H9 (cell line): ENCODE measurements around the gene TP53BP2. TPM values are rescaled to one million over a fixed set of nuclear protein-coding genes. Genes with fewer than 3 reads are reported as not detected.

Experiments
- DNase-seq: peaks from one replicate; pipeline ENCODE4 v3.0.0-alpha.2; 2017
- H2AFZ ChIP-seq: one replicate; pipeline ENCODE4 v1.6.1; 2013; ENCODE audit warnings: mild to moderate bottlenecking, low read length, control low read depth, moderate library complexity
- H2AK5ac ChIP-seq: 2 replicates; pipeline ENCODE4 v1.6.1; 2013; ENCODE audit warnings: low read length, control low read depth, mixed read lengths; ENCODE audit not compliant: insufficient read length
- H2BK120ac ChIP-seq: one replicate; pipeline ENCODE4 v1.6.1; 2013; ENCODE audit warnings: low read depth, mild to moderate bottlenecking, low read length, control low read depth, inconsistent platforms; ENCODE audit not compliant: poor library complexity, severe bottlenecking
- H2BK12ac ChIP-seq: 2 replicates; pipeline ENCODE4 v1.6.1; 2013; ENCODE audit warnings: low read length, control low read depth, mixed read lengths, low read depth; ENCODE audit not compliant: insufficient read length
- H2BK15ac ChIP-seq: 2 replicates; pipeline ENCODE4 v1.6.1; 2013; ENCODE audit warnings: low read depth, low read length, control low read depth
- H2BK20ac ChIP-seq: one replicate; pipeline ENCODE4 v1.6.1; 2013; ENCODE audit warnings: low read depth, mild to moderate bottlenecking, low read length, control low read depth, inconsistent platforms; ENCODE audit not compliant: poor library complexity, severe bottlenecking
- H2BK5ac ChIP-seq: 2 replicates; pipeline ENCODE4 v1.6.1; 2013; ENCODE audit warnings: low read length, control low read depth, mixed read lengths; ENCODE audit not compliant: insufficient read length
- H3K14ac ChIP-seq: 2 replicates; pipeline ENCODE4 v1.6.1; 2013; ENCODE audit warnings: low read length, control low read depth; ENCODE audit not compliant: insufficient read depth
- H3K18ac ChIP-seq: 2 replicates; pipeline ENCODE4 v1.6.1; 2013; ENCODE audit warnings: low read depth, mild to moderate bottlenecking, mixed read lengths, low read length, control low read depth; ENCODE audit not compliant: insufficient read length
- H3K23ac ChIP-seq: 2 replicates; pipeline ENCODE4 v1.6.1; 2013; ENCODE audit warnings: low read length, control low read depth, mixed read lengths, low read depth; ENCODE audit not compliant: insufficient read length
- H3K23me2 ChIP-seq: 2 replicates; pipeline ENCODE4 v1.6.1; 2013; ENCODE audit warnings: low read depth, mild to moderate bottlenecking, mixed read lengths, low read length, control low read depth; ENCODE audit not compliant: insufficient read length, poor library complexity, severe bottlenecking
- H3K27ac ChIP-seq: 2 replicates; pipeline ENCODE4 v1.5.1; 2013; ENCODE audit warnings: low read length, control low read depth, mixed read lengths, low read depth; ENCODE audit not compliant: insufficient read length
- H3K27me3 ChIP-seq: 2 replicates; pipeline ENCODE4 v1.6.1; 2013; ENCODE audit warnings: low read length, control low read depth, inconsistent platforms; ENCODE audit not compliant: insufficient read depth
- H3K4ac ChIP-seq: 2 replicates; pipeline ENCODE4 v1.6.1; 2013; ENCODE audit warnings: low read depth, mild to moderate bottlenecking, control low read depth, inconsistent platforms, low read length, moderate library complexity
- H3K4me1 ChIP-seq: 2 replicates; pipeline ENCODE4 v1.6.1; 2013; ENCODE audit warnings: low read length, control low read depth, inconsistent platforms; ENCODE audit not compliant: insufficient read depth
- H3K4me2 ChIP-seq: 2 replicates; pipeline ENCODE4 v1.6.1; 2013; ENCODE audit warnings: low read length, control low read depth, mixed read lengths; ENCODE audit not compliant: insufficient read length, insufficient read depth
- H3K56ac ChIP-seq: 2 replicates; pipeline ENCODE4 v1.6.1; 2013; ENCODE audit warnings: low read depth, mild to moderate bottlenecking, mixed read lengths, low read length, control low read depth; ENCODE audit not compliant: insufficient read length
- H3K79me1 ChIP-seq: 2 replicates; pipeline ENCODE4 v1.6.1; 2013; ENCODE audit warnings: low read depth, mild to moderate bottlenecking, moderate library complexity, low read length, control low read depth, inconsistent platforms; ENCODE audit not compliant: insufficient read depth, poor library complexity, severe bottlenecking
- H3K79me2 ChIP-seq: 2 replicates; pipeline ENCODE4 v1.6.1; 2013; ENCODE audit warnings: low read length, control low read depth, inconsistent platforms; ENCODE audit not compliant: insufficient read depth
- H3K9ac ChIP-seq: 2 replicates; pipeline ENCODE4 v1.6.1; 2013; ENCODE audit warnings: low read length, control low read depth, mixed read lengths; ENCODE audit not compliant: insufficient read length; ENCODE audit errors: extremely low read depth
- H3K9me3 ChIP-seq: one replicate; pipeline ENCODE4 v1.6.1; 2013; ENCODE audit warnings: low read depth, low read length, inconsistent platforms; ENCODE audit not compliant: control insufficient read depth
- H3T11ph ChIP-seq: one replicate; pipeline ENCODE4 v1.6.1; 2013; ENCODE audit warnings: mild to moderate bottlenecking, low read length, control low read depth, inconsistent platforms
- H4K20me1 ChIP-seq: one replicate; pipeline ENCODE4 v1.6.1; 2013; ENCODE audit not compliant: control insufficient read depth, insufficient read length, insufficient read depth
- H4K5ac ChIP-seq: 2 replicates; pipeline ENCODE4 v1.6.1; 2013; ENCODE audit warnings: low read depth, mild to moderate bottlenecking, mixed read lengths, low read length, control low read depth; ENCODE audit not compliant: insufficient read length
- H4K8ac ChIP-seq: replicated peaks from 2 replicates; pipeline ENCODE4 v1.6.1; 2013; ENCODE audit warnings: low read length, control low read depth, mixed read lengths, low read depth; ENCODE audit not compliant: insufficient read length
- H4K91ac ChIP-seq: 2 replicates; pipeline ENCODE4 v1.6.1; 2013; ENCODE audit warnings: low read depth, mild to moderate bottlenecking, moderate library complexity, mixed read lengths, low read length, control low read depth; ENCODE audit not compliant: insufficient read length
- H3K27ac Mint-ChIP-seq, 3 experiments: 2 replicates in 2 of 3; 3 replicates in 1 of 3; pipeline ENCODE4 v1.8.0; 2020 to 2021; ENCODE audit warnings: mixed read lengths in 3 of 3, mild to moderate bottlenecking in 1 of 3, moderate library complexity in 1 of 3
- H3K27me3 Mint-ChIP-seq: 2 replicates; pipeline ENCODE4 v1.8.0; 2021; ENCODE audit warnings: low read depth, mild to moderate bottlenecking, moderate library complexity, mixed read lengths
- H3K36me3 Mint-ChIP-seq, 3 experiments: 2 replicates in 2 of 3; 3 replicates in 1 of 3; pipeline ENCODE4 v1.8.0; 2020 to 2021; ENCODE audit warnings: low read depth in 3 of 3, mixed read lengths in 3 of 3; ENCODE audit not compliant: insufficient read depth in 1 of 3
- H3K4me1 Mint-ChIP-seq, 2 experiments: 2 replicates each; pipeline ENCODE4 v1.8.0; 2020; ENCODE audit warnings: mixed read lengths in 2 of 2
- H3K4me3 Mint-ChIP-seq, 2 experiments: 2 replicates in 1 of 2; 3 replicates in 1 of 2; pipeline ENCODE4 v1.8.0; 2020 to 2021; ENCODE audit warnings: mild to moderate bottlenecking in 2 of 2, mixed read lengths in 2 of 2, moderate library complexity in 1 of 2
- H3K9me3 Mint-ChIP-seq, 2 experiments: 2 replicates in 1 of 2; 3 replicates in 1 of 2; pipeline ENCODE4 v1.8.0; 2020; ENCODE audit warnings: mild to moderate bottlenecking in 2 of 2, mixed read lengths in 2 of 2, moderate library complexity in 1 of 2
- whole genome bisulfite sequencing: extraction: QIAGEN DNeasy Blood & Tissue Kit; methylation state at CpG from one replicate; pipeline ENCODE4 v1.1.7; 2013; ENCODE audit warnings: missing lambda C conversion rate, low lambda C conversion rate, mixed read lengths; ENCODE audit not compliant: insufficient read length; ENCODE audit errors: extremely low coverage; 5-methylcytosine and 5-hydroxymethylcytosine counted together
- total RNA-seq: library from RNA; stranded (reverse); gene quantifications from 2 replicates; pipeline ENCODE4 v1.2.1, GENCODE V29; 2021
- TF ChIP-seq, protein P1 (sequence below): fragments of 200-600 bp; sonication (generic); conservative IDR thresholded peaks from 3 replicates; pipeline ENCODE4 v1.8.0; 2021; ENCODE audit warnings: antibody characterized with exemption, mild to moderate bottlenecking

Gene TP53BP2
- total RNA-seq, 1 experiment from 2014 or later: 49.7 TPM

DNA sequence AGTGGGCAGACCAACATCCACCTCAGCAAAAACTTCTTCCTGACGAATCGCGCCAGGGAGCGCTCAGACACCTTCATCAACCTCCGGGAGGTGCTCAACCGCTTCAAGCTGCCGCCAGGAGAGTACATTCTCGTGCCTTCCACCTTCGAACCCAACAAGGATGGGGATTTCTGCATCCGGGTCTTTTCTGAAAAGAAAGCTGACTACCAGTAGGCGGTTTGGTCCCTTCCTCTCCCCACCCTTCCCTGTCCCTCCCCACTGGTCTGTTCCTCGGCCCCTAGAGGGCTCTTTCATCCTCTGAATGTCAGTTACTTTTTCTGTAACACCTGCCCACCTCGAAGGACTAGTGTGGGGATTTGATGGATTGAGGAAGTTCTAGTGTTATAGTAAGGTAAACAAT lies 86.5 kb downstream of the TP53BP2 start:
- no peak overlapping the region for H2BK5ac ChIP-seq
- H3K4me1 Mint-ChIP-seq: peaks cover 7 to 9% of the 10 kb centered on the region in 2 experiments
- no peaks in the 10 kb centered on the region for H3K4me1 ChIP-seq
- H4K20me1 ChIP-seq: no peaks in the 10 kb centered on the region
- TF ChIP-seq, protein P1, sequence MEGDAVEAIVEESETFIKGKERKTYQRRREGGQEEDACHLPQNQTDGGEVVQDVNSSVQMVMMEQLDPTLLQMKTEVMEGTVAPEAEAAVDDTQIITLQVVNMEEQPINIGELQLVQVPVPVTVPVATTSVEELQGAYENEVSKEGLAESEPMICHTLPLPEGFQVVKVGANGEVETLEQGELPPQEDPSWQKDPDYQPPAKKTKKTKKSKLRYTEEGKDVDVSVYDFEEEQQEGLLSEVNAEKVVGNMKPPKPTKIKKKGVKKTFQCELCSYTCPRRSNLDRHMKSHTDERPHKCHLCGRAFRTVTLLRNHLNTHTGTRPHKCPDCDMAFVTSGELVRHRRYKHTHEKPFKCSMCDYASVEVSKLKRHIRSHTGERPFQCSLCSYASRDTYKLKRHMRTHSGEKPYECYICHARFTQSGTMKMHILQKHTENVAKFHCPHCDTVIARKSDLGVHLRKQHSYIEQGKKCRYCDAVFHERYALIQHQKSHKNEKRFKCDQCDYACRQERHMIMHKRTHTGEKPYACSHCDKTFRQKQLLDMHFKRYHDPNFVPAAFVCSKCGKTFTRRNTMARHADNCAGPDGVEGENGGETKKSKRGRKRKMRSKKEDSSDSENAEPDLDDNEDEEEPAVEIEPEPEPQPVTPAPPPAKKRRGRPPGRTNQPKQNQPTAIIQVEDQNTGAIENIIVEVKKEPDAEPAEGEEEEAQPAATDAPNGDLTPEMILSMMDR: peak; percentile 52
- H2AFZ ChIP-seq: no peak overlapping the region
- no peak overlapping the region for H4K91ac ChIP-seq
- H3K18ac ChIP-seq: no peak overlapping the region
- no peak overlapping the region for H3K4ac ChIP-seq
- no peak overlapping the region for H2BK12ac ChIP-seq
- H2BK20ac ChIP-seq: no peak overlapping the region
- no peaks in the 10 kb centered on the region for H3K27me3 ChIP-seq
- H3K14ac ChIP-seq: no peak overlapping the region
- H3K9me3 ChIP-seq: no peaks in the 10 kb centered on the region
- no peak overlapping the region for H2AK5ac ChIP-seq
- no peak overlapping the region for H3K23ac ChIP-seq
- H3K4me2 ChIP-seq: no peak overlapping the region
- no peak overlapping the region for H3K27ac ChIP-seq
- H3K23me2 ChIP-seq: no peaks in the 10 kb centered on the region
- H4K8ac ChIP-seq: no peak overlapping the region
- H3K4me3 Mint-ChIP-seq: no peak overlapping the region
- DNase-seq: peak; percentile 85
- no peak overlapping the region for H3K9ac ChIP-seq
- no peak overlapping the region for H3K56ac ChIP-seq
- no peaks in the 10 kb centered on the region; the same call in 1 of the 2 replicates for H3K27me3 Mint-ChIP-seq
- no peaks in the 10 kb centered on the region for H3K79me2 ChIP-seq
- no peaks in the 10 kb centered on the region for H3K9me3 Mint-ChIP-seq
- no peaks in the 10 kb centered on the region for H3K79me1 ChIP-seq
- H3K36me3 Mint-ChIP-seq: peaks cover 0 to 20% (median 5%) of the 10 kb centered on the region in 3 experiments; a peak in 4 of 7 replicates
- no peak overlapping the region for H2BK120ac ChIP-seq
- H2BK15ac ChIP-seq: no peak overlapping the region
- peak overlapping the region in 2 of 3 experiments; percentile 52 to 90; a peak in 2 of 7 replicates for H3K27ac Mint-ChIP-seq
- WGBS: no CpG with 5 or more reads among the region's 13 CpGs
- no peak overlapping the region for H3T11ph ChIP-seq
- no peak overlapping the region for H4K5ac ChIP-seq
